ENCODE data around the gene ME3.
"Not testable (repeated sequence)": the region's sequence is repeated elsewhere in the genome, so short reads cannot be mapped to it uniquely, and the experiment has no call there.

Gene ME3

GRCh38 chr11:86582898-86583297, 89.5 kb downstream of the ME3 start:
- DNase-seq, result no peak

GRCh38 chr11:86580535-86580934, 91.9 kb downstream of the ME3 start:
- DNase-seq, result no peak

GRCh38 chr11:86579406-86579731, 93.0 kb downstream of the ME3 start:
- no peak for DNase-seq

GRCh38 chr11:86578727-86579405, 93.5 kb downstream of the ME3 start:
- DNase-seq, result no peak

- no peak for DNase-seq
These were observed 94.5 kb downstream of the ME3 start for GRCh38 chr11:86577644-86578636.

GRCh38 chr11:86576946-86577624, 95.3 kb downstream of the ME3 start:
- no peak for DNase-seq

GRCh38 chr11:86575927-86576326, 96.5 kb downstream of the ME3 start:
- DNase-seq, result no peak

GRCh38 chr11:86575208-86575855, 97.1 kb downstream of the ME3 start:
- DNase-seq, result no peak

- no peak for DNase-seq
These were observed 97.8 kb downstream of the ME3 start for GRCh38 chr11:86574493-86575207.

GRCh38 chr11:86571273-86571948, 101.0 kb downstream of the ME3 start:
- peak in 1 of 3 experiments; percentile 12 for DNase-seq

GRCh38 chr11:86570451-86570850, 102.0 kb downstream of the ME3 start:
- DNase-seq, result no peak

- DNase-seq, result peak in 1 of 3 experiments; percentile 21
These were observed 102.4 kb downstream of the ME3 start for GRCh38 chr11:86570020-86570419.

- no peak for DNase-seq
These were observed 103.3 kb downstream of the ME3 start for GRCh38 chr11:86569109-86569508.

- DNase-seq, result no peak
These were observed 106.6 kb downstream of the ME3 start for GRCh38 chr11:86565801-86566312.

GRCh38 chr11:86565388-86565787, 107.0 kb downstream of the ME3 start:
- DNase-seq, result no peak

GRCh38 chr11:86562842-86563241, 109.6 kb downstream of the ME3 start:
- DNase-seq, result not testable (repeated sequence)

GRCh38 chr11:86559311-86559945, 113.0 kb downstream of the ME3 start:
- DNase-seq, result no peak

- no peak for DNase-seq
These were observed 113.6 kb downstream of the ME3 start for GRCh38 chr11:86558841-86559240.

- DNase-seq, result no peak
These were observed 114.2 kb downstream of the ME3 start for GRCh38 chr11:86558207-86558606.

- no peak for DNase-seq
These were observed 116.5 kb downstream of the ME3 start for GRCh38 chr11:86555866-86556265.

- DNase-seq, result no peak
These were observed 117.0 kb downstream of the ME3 start for GRCh38 chr11:86555401-86555800.

Data from NCI-H1417 (cell line).